GM18909 (cell line): ENCODE data around the gene PSMD14.
"Not testable (repeated sequence)": the region's sequence is repeated elsewhere in the genome, so short reads cannot be mapped to it uniquely, and the experiment has no call there.

Experiments
- ATAC-seq: cut with Tn5 transposase; IDR thresholded peaks from one replicate; pipeline ENCODE4 v1.9.1; 2021; ENCODE audit warnings: mild to moderate bottlenecking; ENCODE audit not compliant: unreplicated experiment, poor library complexity

The PSMD14 gene

GRCh38 chr2:161332371-161332967 lies 24.2 kb downstream of the PSMD14 start:
- ATAC-seq = no peak

GRCh38 chr2:161335626-161336025 lies 27.4 kb downstream of the PSMD14 start:
- no peak for ATAC-seq

- no peak for ATAC-seq
Observed at GRCh38 chr2:161337247-161337646, 29.0 kb downstream of the PSMD14 start.

GRCh38 chr2:161339532-161339931 lies 31.3 kb downstream of the PSMD14 start:
- ATAC-seq = not testable (repeated sequence)

- not testable (repeated sequence) for ATAC-seq
Observed at GRCh38 chr2:161340930-161341413, 32.7 kb downstream of the PSMD14 start.

- no peak for ATAC-seq
Observed at GRCh38 chr2:161343235-161343634, 35.0 kb downstream of the PSMD14 start.

- no peak for ATAC-seq
Observed at GRCh38 chr2:161344692-161345091, 36.5 kb downstream of the PSMD14 start.

GRCh38 chr2:161351678-161352077 lies 43.5 kb downstream of the PSMD14 start:
- ATAC-seq = no peak

GRCh38 chr2:161352719-161353118 lies 44.5 kb downstream of the PSMD14 start:
- ATAC-seq = no peak

- ATAC-seq = no peak
Observed at GRCh38 chr2:161353543-161353942, 45.3 kb downstream of the PSMD14 start.

GRCh38 chr2:161354106-161354505 lies 45.9 kb downstream of the PSMD14 start:
- no peak for ATAC-seq

GRCh38 chr2:161355106-161355505 lies 46.9 kb downstream of the PSMD14 start:
- ATAC-seq = no peak

GRCh38 chr2:161355983-161356382 lies 47.8 kb downstream of the PSMD14 start:
- ATAC-seq = no peak

- no peak for ATAC-seq
Observed at GRCh38 chr2:161357097-161357496, 48.9 kb downstream of the PSMD14 start.

GRCh38 chr2:161358838-161359237 lies 50.6 kb downstream of the PSMD14 start:
- no peak for ATAC-seq

- not testable (repeated sequence) for ATAC-seq
Observed at GRCh38 chr2:161360095-161360654, 52.0 kb downstream of the PSMD14 start.

GRCh38 chr2:161362568-161363166 lies 54.4 kb downstream of the PSMD14 start:
- no peak for ATAC-seq

- no peak for ATAC-seq
Observed at GRCh38 chr2:161367675-161368074, 59.5 kb downstream of the PSMD14 start.

GRCh38 chr2:161369311-161369710 lies 61.1 kb downstream of the PSMD14 start:
- ATAC-seq = no peak

- ATAC-seq = no peak
Observed at GRCh38 chr2:161370981-161371380, 62.8 kb downstream of the PSMD14 start.

GRCh38 chr2:161371869-161372268 lies 63.6 kb downstream of the PSMD14 start:
- no peak for ATAC-seq

GRCh38 chr2:161373942-161374341 lies 65.7 kb downstream of the PSMD14 start:
- ATAC-seq = no peak
